GM12892 (cell line): Measurements from ENCODE around the gene NDRG3.

Source experiments
- POLR2A ChIP-seq: IDR thresholded peaks from 2 replicates; pipeline ENCODE4 v1.6.1; 2011; ENCODE audit warnings: low read depth, low read length, control low read depth
- POLR2AphosphoS5 ChIP-seq: IDR thresholded peaks from 2 replicates; pipeline ENCODE4 v1.6.1; 2011; ENCODE audit warnings: low read depth, low read length, control low read depth
- TAF1 ChIP-seq: IDR thresholded peaks from 2 replicates; pipeline ENCODE4 v1.6.1; 2011; ENCODE audit warnings: low read depth, mild to moderate bottlenecking, control low read depth, low read length, borderline replicate concordance

DNA sequence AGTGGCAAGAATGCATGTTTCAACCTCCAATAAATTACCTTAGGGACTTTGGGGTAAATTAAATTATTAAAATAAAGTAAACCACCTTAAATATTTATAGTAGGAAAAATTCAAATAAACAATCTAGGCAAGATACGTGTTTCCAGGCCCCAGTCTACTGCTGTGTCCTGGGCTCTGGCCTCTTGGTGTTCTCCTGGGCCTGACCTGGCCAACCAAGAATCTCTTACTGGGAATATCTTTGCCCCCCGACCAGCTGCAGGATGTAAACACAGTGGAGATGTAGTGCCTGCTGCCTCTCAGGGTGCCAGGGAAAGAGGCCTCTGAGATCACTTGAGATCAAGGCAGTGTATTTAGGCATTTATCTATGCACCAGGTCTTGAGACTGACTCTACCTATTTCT is 39.4 kb upstream of the NDRG3 start:
- TF ChIP-seq POLR2A, result no peak
- no peak for TF ChIP-seq POLR2AphosphoS5
- no peak for TF ChIP-seq TAF1
